DMS153 (cell line): ENCODE results near the gene PDE4B.
"Not testable (repeated sequence)": the region's sequence is repeated elsewhere in the genome, so short reads cannot be mapped to it uniquely, and the experiment has no call there.

Experiments
- DNase-seq: peaks from one replicate; lab custom pipeline; 2025; lab: John Stamatoyannopoulos, UW

The PDE4B gene

DNA sequence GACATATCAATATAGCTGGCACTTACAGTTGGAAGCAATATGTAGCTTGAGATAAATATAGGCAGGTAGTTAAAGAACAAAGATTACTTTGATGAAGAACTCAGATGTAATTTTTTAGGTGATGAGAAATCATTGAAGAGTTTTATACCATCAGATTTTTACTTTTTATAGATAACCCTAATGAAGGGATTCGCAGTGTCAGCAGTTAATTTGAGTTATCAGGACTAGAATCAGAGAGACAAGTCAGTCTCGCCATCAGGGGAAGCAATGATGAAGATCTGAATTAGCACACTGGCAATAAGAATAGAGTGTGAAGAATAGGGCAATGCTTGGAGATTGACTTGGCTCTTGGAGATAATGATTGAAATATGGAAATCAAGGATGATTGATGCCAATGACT, 342.5 kb downstream of the PDE4B start:
- no peak for DNase-seq

GRCh38 chr1:66136423-66136822, 343.7 kb downstream of the PDE4B start:
- DNase-seq = not testable (repeated sequence)

GRCh38 chr1:66137235-66137634, 344.5 kb downstream of the PDE4B start:
- no peak for DNase-seq

DNA sequence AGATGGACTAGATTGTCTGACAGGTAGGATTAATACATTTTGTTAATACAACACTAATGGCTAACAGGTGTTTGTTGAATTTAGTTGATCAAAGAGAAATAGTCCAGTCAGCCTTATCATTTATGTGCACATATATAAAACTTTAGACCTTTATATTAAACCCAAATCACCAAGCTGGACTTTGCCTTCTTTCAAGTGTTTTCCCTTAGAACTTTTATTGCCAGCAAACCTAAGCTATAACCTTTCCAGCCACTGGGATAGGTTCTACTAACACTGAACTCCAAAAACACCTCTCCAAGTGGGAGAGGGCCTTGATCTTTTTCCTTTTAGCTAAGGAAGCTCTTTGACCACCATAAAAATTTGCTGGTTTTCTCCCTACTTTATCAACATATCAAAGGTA, 345.9 kb downstream of the PDE4B start:
- no peak for DNase-seq

DNA sequence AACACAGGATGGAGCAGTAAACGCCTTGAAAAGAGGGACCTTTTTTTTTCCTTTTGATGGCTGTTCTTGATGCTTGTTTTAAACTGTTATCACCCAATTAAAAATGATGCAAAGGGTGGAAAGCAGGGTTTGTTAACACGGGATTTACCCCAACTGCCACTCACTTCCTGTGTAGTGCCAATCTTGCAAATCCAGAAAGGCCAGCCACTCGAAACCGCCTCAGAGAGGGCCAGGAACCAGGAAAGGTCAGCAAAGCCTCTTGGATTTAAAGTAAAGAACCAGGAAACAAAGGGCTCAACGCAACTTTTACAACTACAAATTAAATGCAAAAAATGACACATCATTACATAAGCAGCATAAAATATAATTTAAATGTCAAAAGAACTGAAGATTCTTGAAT, 347.4 kb downstream of the PDE4B start:
- peak; percentile 61 for DNase-seq

GRCh38 chr1:66143651-66144050, 351.0 kb downstream of the PDE4B start:
- DNase-seq = no peak

GRCh38 chr1:66147226-66147835, 354.6 kb downstream of the PDE4B start:
- no peak for DNase-seq

- no peak for DNase-seq
These were observed 359.3 kb downstream of the PDE4B start for GRCh38 chr1:66152034-66152433.

GRCh38 chr1:66154394-66154793, 361.7 kb downstream of the PDE4B start:
- no peak for DNase-seq

DNA sequence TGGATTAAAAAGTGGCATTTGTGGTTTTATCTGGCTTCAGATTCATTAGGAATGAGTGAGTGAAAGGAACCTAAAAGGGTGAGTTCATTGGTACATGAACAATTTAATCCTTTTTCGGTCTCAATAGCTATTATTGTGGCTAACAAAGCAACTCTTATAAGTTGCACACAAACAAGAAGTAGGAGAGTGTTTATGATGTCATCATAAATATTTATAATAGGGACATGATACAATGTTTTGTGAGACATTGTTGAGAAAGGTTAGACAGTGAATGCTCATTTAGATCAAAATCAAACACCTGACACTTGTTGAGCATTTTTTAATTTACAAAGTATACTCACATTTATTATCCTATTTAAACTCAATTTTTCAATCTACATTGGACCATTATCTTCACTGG, 363.4 kb downstream of the PDE4B start:
- DNase-seq = no peak

DNA sequence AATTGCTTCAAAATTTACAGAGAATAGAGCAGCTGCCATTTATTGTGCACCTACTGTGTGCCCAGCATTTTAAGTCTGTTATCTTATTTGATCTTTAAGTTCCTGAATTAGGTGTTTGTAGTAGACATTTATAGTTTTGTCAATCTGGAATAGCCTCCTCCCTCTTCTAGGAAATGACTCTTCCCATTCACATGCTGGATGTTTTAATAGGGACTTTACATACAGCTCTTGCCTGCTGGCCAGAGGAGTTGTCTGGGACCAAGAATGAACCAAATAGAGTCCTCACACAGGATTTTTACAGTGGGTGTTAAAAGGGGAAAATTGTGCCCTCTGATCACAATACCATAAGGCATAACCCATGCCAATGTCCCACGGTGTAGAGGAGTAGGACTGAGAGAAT, 367.1 kb downstream of the PDE4B start:
- no peak for DNase-seq

DNA sequence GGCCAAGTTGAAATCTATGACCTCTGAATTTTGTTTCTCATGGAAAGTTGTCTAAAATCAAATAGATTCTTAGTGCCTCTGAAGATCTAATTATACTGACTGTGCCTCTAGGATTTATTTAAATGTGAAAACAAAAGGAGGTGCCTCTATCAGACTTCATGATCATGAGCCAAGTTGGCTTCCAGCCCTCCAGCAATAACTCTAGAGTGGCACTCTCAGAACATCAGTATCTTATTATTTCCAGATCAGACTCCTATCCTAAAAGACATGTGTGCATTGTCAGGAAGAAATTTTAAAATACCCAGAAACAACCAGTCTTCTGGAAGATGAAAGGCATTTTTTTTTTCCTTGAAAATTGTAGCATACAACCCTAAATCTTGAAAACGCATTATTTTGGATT, 368.0 kb downstream of the PDE4B start:
- no peak for DNase-seq

GRCh38 chr1:66166753-66167152, 374.1 kb downstream of the PDE4B start:
- DNase-seq = no peak

DNA sequence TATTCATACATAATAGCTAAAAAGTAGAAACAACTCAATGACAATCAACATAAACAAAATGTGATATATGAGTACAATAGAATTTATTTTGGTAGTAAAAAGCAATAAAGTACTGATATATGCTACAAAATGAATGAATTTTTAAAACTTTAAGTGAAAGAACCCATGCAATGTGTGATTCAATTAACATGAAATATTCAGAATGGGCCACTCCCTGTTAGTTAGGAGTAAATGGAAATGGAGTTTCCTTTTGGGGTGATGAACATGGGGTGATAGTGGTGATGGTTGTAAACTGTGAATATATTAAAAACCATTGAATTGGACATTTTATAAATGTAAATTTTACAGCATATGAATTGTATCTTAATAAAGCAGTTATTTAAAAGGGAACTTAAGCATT, 374.6 kb downstream of the PDE4B start:
- no peak for DNase-seq

DNA sequence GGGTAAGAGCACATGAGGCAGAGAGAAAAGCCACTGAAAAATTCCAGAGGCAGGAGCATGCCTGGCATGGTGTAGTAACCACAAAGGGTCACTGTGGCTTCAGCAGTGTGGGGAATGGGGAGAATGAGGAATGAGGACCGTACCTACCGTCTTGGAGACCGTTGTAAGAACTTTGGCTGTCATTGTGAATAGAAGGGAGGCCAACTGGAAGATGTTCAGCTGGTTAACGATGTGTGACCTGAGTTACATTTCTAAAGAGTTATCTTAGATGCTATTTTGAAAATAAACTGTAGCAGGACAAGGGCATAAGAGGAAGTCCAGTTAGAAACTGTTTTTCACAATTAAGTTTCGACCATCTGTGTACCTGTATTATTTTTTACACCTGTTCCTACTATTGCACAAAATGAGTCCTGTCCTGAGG, 375.8 kb downstream of the PDE4B start:
- DNase-seq = no peak

- no peak for DNase-seq
These were observed 376.4 kb downstream of the PDE4B start for GRCh38 chr1:66168948-66169671.

- DNase-seq = no peak
These were observed 379.6 kb downstream of the PDE4B start for GRCh38 chr1:66172272-66172671.

- DNase-seq = no peak
These were observed 382.4 kb downstream of the PDE4B start for GRCh38 chr1:66175098-66175497.

DNA sequence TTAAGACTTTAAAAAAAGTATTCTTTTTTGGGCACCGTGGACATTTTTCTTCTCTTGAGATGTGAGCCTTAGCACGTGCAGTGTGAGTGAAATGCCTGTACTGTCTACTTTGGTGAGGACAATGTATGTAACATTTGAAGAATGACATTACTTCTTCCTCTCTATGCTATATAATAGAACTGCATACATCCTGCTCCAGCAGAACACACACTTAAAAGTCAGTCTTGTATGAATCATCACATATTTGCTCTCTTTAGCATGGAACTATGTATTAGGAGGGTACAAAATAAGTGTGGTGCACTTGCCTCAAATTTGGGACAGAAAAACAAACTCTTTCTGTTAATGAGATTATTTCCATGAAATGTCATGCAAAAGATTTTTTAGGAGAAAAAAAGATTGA, 382.9 kb downstream of the PDE4B start:
- DNase-seq = no peak

GRCh38 chr1:66176012-66176715, 383.5 kb downstream of the PDE4B start:
- no peak for DNase-seq

- no peak for DNase-seq
These were observed 384.1 kb downstream of the PDE4B start for GRCh38 chr1:66176832-66177231.

- DNase-seq = no peak
These were observed 384.8 kb downstream of the PDE4B start for GRCh38 chr1:66177510-66177909.

GRCh38 chr1:66182026-66182425, 389.3 kb downstream of the PDE4B start:
- no peak for DNase-seq
